ENCODE results near the gene ZNF470. TPM values are rescaled to one million over a fixed set of nuclear protein-coding genes. Genes with fewer than 3 reads are reported as not detected.

Gene ZNF470
- total RNA-seq, result 2.9 and 4.4 TPM in 2 replicates

DNA sequence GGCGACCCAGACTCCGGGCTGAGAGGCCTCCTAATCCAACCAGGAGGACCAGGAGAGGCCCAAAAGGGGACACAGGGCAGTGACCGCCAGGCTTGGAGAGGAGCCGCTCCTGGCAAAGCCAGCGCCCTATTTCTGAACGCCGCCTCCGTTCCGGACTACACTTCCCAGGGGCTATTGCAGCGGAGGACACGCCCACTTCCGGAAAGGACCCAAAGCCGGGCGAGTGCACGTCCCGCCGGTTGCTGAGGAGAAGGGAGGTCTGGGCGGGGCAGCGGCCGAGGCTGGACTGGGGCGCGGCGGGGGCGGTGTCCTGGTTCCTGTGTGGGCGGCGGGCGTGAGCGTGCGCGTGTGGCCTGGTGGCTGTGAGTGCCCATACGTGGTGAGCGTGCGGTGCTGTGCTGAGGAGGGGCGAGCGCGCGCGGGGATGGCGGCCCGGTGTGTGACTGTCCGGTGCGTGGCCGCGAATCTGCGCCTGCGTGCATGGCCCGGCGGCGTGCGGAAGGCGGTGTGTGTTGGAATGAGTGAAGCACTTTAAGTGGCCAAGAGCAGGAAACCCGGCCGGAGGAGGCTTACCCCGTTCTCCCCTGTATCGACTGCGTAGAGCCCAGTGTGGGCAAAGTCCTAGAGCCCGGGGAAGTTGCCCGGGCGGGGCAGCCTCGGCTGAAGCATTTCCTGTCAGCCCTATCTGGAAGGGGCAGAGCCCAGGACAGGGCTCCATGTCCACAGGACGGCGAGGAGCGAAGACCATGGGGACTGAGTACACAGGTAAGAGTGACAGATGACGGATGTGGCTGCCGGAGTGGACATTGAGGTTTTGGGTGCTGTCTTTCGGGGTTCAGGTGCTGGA lies at the start of gene ZNF470:
Gene ZNF470 (plus strand): TSS at position 195 of the 847 bp plus-strand sequence. CDS start 2,844 bp downstream, outside the sequence.
- no peak for FAIRE-seq
- Histone ChIP-seq H3K4me3 (ENCODE audit: low read depth, low read length) (peak within 1 kb of the TSS; percentile 90), H3K36me3 (ENCODE audit: control insufficient read depth, insufficient read depth, low read length) (peaks cover 7% of the 10 kb centered on the region), H3K27me3 (ENCODE audit: control insufficient read depth, insufficient read depth, low read length) (no peaks in the 10 kb centered on the region)
- TF ChIP-seq, protein P1, sequence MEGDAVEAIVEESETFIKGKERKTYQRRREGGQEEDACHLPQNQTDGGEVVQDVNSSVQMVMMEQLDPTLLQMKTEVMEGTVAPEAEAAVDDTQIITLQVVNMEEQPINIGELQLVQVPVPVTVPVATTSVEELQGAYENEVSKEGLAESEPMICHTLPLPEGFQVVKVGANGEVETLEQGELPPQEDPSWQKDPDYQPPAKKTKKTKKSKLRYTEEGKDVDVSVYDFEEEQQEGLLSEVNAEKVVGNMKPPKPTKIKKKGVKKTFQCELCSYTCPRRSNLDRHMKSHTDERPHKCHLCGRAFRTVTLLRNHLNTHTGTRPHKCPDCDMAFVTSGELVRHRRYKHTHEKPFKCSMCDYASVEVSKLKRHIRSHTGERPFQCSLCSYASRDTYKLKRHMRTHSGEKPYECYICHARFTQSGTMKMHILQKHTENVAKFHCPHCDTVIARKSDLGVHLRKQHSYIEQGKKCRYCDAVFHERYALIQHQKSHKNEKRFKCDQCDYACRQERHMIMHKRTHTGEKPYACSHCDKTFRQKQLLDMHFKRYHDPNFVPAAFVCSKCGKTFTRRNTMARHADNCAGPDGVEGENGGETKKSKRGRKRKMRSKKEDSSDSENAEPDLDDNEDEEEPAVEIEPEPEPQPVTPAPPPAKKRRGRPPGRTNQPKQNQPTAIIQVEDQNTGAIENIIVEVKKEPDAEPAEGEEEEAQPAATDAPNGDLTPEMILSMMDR (IDR thresholded peaks at IDR 0.05; ENCODE audit: insufficient read depth, low read length, severe bottlenecking), result no peak
- peak; percentile 81 for DNase-seq (ENCODE audit: low read depth)

GRCh38 chr19:56525214-56525860 lies 41.9 kb upstream of the ZNF470 start:
- no peaks in the 10 kb centered on the region for H3K27me3 ChIP-seq (ENCODE audit: control insufficient read depth, insufficient read depth, low read length)
- TF ChIP-seq, protein P1 (IDR thresholded peaks at IDR 0.05; ENCODE audit: insufficient read depth, low read length, severe bottlenecking), result no peak
- H3K4me3 ChIP-seq (ENCODE audit: low read depth, low read length), result no peak overlapping the region
- DNase-seq (ENCODE audit: low read depth) (no peak), FAIRE-seq (no peak)
- no peaks in the 10 kb centered on the region for H3K36me3 ChIP-seq (ENCODE audit: control insufficient read depth, insufficient read depth, low read length)

DNA sequence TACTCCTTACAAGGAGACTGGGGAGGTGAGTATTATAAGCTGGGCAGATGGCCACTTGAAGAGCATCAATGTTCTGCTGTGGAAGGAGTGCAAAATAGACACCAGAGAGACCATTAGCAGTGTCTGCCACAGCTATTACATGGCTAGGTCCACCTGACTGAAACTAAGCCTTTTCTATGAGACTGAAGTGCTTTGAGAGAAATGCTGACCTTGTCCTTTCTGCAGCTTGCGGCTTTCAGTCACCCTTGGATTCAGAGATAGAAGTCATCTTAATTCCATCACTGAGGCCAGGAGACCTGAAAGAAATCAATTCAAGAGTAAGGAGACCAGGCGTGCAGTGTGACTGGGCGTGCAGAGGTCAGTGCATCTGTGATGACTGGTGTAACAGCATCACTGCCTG lies 29.8 kb upstream of the ZNF470 start:
- DNase-seq (ENCODE audit: low read depth) (no peak), FAIRE-seq (no peak)
- Histone ChIP-seq H3K36me3 (ENCODE audit: control insufficient read depth, insufficient read depth, low read length) (peaks cover 6% of the 10 kb centered on the region), H3K4me3 (ENCODE audit: low read depth, low read length) (no peak overlapping the region), H3K27me3 (ENCODE audit: control insufficient read depth, insufficient read depth, low read length) (no peaks in the 10 kb centered on the region)
- TF ChIP-seq, protein P1 (IDR thresholded peaks at IDR 0.05; ENCODE audit: insufficient read depth, low read length, severe bottlenecking), result no peak

DNA sequence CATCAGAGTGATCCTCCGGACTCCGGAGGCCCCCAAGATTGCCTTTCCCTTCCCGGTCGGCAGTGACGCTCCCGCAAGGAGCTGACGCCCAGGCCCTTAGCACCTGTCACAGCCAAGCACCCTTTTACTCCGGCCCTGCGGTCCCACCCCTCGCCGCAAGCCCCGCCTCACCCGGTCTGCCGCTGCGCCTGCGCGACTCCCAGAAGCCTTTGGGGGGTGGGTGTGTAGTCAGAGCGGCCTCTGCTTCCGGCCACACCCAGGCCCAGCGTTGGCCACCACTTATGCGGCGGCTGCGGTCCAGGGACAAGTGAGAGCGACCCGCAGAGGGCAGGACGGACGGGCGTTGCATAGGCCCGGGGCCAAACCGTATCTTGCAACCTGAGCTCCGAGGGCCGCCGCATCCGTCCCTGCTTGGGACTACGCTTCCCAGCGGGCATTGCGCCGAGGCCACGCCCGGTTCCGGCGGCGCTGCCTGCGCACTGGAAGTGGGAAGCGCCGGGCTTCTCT lies 29.0 kb upstream of the ZNF470 start:
- FAIRE-seq (no peak), DNase-seq (ENCODE audit: low read depth) (peak; percentile 80)
- Histone ChIP-seq H3K36me3 (ENCODE audit: control insufficient read depth, insufficient read depth, low read length) (peaks cover 6% of the 10 kb centered on the region), H3K4me3 (ENCODE audit: low read depth, low read length) (peak overlapping the region; percentile 84), H3K27me3 (ENCODE audit: control insufficient read depth, insufficient read depth, low read length) (no peaks in the 10 kb centered on the region)
- TF ChIP-seq, protein P1 (IDR thresholded peaks at IDR 0.05; ENCODE audit: insufficient read depth, low read length, severe bottlenecking), result no peak

DNA sequence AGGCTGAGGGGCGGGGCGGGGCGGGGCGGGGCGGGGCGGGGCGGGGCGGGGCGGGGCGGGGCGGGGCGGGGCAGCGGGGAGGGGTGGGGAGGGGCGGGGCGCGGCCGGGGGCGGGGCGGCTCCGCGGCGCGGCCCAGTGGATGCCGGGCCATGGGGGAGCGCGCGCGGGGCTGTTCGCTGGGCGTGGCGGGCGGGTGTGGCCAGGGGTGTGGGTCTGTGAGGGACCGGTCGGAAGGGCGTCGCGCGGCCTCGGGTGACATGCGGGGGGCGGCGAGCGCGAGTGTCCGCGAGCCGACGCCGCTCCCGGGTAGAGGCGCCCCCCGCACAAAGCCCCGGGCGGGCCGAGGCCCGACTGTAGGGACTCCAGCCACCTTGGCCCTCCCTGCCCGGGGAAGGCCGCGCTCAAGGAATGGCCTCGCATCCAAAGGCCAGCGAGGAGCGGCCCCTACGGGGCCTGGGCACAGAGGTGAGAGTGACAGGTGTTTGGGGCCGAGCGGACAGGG lies 28.5 kb upstream of the ZNF470 start, which contains the start of gene ZFP28:
Gene ZFP28 (plus strand): TSS at position 188 of the 503 bp plus-strand sequence. CDS start 71 bp downstream, at position 259.
- peak within 1 kb of the TSS; percentile 84 for H3K4me3 ChIP-seq (ENCODE audit: low read depth, low read length)
- DNase-seq (ENCODE audit: low read depth), result no peak
- no peaks in the 10 kb centered on the region for H3K27me3 ChIP-seq (ENCODE audit: control insufficient read depth, insufficient read depth, low read length)
- TF ChIP-seq, protein P1 (IDR thresholded peaks at IDR 0.05; ENCODE audit: insufficient read depth, low read length, severe bottlenecking), result no peak
- no peak for FAIRE-seq
- peaks cover 6% of the 10 kb centered on the region for H3K36me3 ChIP-seq (ENCODE audit: control insufficient read depth, insufficient read depth, low read length)

All from bronchial epithelial cell (primary cell).